GM18519 (cell line): Measurements from ENCODE around the gene RUNDC3A.
"Not testable (repeated sequence)": the region's sequence is repeated elsewhere in the genome, so short reads cannot be mapped to it uniquely, and the experiment has no call there.

Source experiments
- ATAC-seq: cut with Tn5 transposase; IDR thresholded peaks from one replicate; pipeline ENCODE4 v1.9.1; 2021; ENCODE audit warnings: mild to moderate bottlenecking, moderate library complexity; ENCODE audit not compliant: unreplicated experiment, low FRiP score

The RUNDC3A gene

GRCh38 chr17:44355642-44356099 is 47.3 kb downstream of the RUNDC3A start:
- ATAC-seq = no peak

DNA sequence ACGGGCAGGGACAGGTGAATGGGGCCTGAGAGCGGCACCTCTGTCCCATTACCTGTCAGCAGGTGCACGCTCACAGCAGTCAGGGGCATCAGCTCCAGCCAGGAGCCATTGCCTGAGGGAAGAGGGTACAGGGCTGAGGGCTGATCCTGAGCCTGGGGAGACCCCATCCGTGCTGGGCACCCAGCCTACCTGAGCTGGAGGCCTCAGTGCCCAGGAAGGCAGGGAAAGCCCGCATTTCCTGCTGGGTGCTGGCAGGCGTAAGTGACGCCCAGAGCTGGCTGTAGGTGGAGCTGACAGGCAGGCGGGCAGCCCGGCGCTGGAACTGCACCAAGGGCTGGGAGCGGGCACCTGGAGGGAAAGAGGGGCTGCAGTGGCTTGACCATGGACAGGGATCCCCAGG is 47.8 kb downstream of the RUNDC3A start:
- no peak for ATAC-seq

- no peak for ATAC-seq
Observed at GRCh38 chr17:44358066-44358465, 49.7 kb downstream of the RUNDC3A start.

DNA sequence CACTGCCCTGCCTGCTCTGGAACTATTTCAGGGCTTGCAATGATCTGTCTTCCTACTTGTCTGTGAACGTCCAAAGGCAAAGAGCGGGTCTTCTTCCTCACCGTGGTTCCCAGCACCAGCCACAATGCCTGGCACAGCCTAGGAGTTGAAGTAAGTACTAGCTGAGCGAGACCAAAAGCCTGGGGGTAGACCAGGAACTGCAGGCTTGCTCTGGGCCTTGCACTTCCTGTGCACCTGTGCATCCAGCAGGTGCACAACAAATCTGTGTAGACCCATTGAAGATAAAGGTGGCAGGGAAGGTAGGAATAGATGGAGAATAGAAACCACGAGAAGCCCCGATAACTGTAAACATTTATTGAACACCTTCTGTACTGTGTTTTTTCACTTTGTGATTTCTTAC is 50.6 kb downstream of the RUNDC3A start:
- ATAC-seq = no peak

DNA sequence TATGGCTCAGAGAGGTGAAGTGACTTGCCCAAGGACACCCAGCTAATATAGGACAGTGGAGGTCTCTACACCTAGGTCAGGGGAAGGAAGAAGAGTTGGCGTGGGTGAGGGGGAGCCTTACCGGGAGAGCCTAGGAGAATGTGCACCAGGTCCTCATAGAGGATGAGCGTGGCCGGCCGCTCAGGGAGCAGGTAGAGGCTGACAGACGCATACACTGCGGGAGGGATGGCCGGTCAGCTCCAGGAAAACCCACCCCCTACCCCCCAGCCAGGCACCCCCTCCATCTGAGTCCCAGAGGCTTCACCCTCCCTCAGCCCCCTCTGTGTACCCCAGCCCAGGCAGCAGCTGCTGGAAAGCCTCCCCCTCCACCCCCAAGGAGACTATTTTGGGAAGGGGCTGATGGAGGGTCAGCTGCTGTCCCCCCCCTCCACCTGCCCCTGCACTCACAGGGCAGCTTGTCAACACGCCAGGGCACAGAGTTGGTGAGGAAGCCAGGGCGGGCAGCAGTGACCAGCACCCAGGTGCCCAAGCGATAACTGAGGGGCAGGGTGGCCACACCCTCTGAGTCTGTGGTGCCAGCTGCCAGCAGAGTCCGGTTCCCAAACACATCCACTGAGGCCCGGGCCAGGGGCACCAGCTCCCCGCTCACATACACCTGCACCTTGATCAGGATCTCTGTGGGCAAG is 51.2 kb downstream of the RUNDC3A start:
- ATAC-seq = no peak

DNA sequence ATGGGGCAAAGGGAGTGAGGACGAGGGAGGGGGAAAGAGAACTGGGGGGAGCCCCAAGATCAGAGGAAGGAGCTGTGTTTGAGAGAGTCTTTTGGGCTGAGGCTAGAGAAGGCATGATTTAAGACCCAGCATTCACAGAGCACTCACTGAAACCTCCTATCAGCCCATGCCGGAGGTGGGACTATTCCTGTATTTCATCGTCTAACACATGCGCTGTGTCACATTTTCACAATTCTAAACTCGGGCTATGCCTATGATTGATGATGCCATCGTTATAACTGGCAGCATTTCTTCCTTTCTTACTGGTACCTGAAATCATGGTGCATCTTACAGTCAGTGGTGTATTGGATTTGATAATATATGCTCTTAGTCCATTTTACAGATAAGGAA is 51.7 kb downstream of the RUNDC3A start:
- no peak for ATAC-seq

DNA sequence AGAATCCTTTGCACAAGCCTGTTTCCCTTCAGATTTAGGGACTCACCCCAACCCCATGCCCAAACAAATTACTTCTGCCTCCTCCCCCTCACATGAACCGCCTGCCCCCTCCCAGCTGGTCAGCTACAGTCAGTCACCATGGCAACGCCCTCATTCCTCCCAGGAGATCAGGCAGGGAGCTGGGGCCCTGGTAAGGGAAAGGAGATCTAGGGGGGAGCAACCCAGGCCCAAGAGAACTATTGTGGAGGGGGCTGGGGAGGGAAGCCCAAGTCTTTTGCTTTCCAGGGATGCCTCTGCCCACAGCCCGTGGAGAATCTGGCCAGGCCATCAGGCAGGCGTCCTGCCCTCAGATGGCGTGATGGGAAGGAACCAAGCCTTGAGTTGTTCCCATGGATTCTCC is 52.4 kb downstream of the RUNDC3A start:
- no peak for ATAC-seq

DNA sequence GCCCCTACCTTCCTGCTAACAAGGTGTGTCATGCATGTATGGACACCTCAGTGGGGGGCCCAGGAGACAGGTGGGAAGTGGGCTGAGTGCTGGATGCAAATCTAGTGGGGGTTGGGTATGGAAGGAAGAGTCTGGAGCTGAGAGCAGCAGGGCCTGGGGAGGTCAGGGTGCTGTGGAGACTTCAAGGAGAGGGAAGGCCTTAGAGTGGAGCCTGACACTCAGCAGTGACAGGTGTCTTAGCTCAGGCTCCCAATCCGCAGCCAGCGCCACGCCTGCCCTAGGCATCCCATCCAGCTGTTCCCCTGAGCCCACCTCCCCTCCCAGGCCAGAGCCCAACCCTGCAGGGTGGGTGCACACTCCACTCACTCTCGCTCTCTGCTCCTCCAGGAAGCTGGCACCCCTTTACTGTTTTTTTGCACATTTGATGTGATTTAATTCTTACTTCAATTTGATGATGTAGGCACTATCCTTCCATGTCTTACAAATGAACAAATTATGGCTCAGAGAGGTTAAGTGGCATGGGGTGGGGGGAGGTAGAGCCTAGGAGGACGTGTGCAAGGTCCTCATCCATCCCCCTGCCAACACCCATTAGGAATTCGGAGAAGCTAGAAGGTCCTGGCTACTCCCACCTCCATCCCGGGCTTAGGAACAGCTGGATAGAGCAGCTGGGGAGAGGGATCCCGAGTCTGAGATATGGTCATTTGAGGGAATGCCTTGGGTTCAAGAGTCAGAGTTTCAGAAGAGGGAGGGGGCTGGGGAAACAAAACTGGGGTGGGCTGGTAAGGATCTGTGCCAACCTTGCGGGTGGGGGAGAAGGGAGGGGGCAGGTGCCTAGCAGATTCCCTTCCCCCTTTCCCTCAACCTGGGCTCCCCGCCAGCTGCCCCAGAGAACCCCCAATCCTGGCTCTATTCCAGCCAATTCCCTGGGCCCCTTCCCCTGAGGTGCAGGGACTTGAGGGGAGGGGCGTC is 53.2 kb downstream of the RUNDC3A start:
- no peak for ATAC-seq

- ATAC-seq = no peak
Observed at GRCh38 chr17:44362459-44362948, 54.1 kb downstream of the RUNDC3A start.

GRCh38 chr17:44362949-44363612 is 54.7 kb downstream of the RUNDC3A start:
- ATAC-seq = no peak

DNA sequence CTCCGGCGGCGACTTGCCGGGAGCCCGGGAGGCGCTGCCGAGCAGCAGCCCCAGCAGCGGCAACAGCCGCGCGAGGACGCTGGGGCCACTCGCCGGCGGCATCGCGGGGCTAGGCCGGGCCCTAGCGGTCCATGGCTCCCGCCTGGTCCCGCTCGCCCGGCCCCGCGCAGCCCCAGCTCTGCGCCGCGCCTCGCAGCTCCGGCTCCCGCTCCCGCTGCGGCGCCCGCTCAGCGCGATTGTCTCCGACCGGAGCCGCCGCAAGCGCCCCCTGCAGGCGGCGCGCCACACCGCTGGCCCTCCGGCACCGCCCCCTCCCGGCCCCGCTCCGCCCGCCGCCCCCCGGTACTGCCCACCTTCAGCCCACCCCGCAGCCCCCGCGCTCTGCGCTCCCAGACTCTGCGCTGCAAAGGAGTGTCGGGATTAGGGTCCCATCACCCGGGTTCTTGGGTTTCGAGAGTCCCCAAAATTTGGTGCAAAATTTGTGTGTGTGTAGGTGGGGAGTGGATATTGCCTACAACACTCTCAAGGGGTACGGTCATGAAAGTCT is 55.3 kb downstream of the RUNDC3A start, which contains the start of gene FAM171A2:
Gene FAM171A2, minus strand, starts transcription at position 241 of the 547 bp plus-strand sequence. Its CDS starts 139 bp downstream, at position 102.
- no peak for ATAC-seq

GRCh38 chr17:44365051-44365450 is 56.6 kb downstream of the RUNDC3A start:
- not testable (repeated sequence) for ATAC-seq

GRCh38 chr17:44367231-44367979 is 59.0 kb downstream of the RUNDC3A start:
- no peak for ATAC-seq
